Loucy (cell line): ENCODE results near the gene RBM19.

Experiments used
- EZH2phosphoT487 ChIP-seq: fragments of 200-600 bp; IDR thresholded peaks from 2 replicates; pipeline ENCODE4 v1.6.1; 2018; ENCODE audit warnings: antibody characterized with exemption, mild to moderate bottlenecking, moderate library complexity, borderline replicate concordance
- TF ChIP-seq, protein P1 (sequence below): fragments of 200-600 bp; sonication (generic); conservative IDR thresholded peaks from 2 replicates; pipeline ENCODE4 v1.5.1; 2014; ENCODE audit warnings: mild to moderate bottlenecking, antibody characterized with exemption, low read length

DNA sequence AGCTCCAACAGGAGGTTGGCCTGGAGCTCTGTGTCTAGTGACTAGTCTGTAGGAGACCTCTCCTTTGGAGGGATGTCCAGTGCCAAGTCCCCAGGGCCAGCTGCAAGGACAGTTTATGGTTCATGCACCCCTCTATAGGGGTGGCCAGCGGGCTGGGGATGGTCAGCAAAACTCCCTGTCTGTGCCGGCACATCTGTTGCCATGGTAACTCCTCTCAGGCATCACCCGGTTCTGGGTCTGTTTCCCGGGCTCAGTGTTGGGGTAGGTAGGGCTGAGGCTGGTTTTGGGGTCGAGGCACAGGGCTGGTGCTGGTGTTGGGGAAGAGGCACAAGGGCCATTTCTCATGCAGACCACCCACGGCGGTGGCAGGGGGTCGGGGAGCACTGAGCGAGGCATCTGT, 196.8 kb downstream of the RBM19 start:
- TF ChIP-seq, protein P1, sequence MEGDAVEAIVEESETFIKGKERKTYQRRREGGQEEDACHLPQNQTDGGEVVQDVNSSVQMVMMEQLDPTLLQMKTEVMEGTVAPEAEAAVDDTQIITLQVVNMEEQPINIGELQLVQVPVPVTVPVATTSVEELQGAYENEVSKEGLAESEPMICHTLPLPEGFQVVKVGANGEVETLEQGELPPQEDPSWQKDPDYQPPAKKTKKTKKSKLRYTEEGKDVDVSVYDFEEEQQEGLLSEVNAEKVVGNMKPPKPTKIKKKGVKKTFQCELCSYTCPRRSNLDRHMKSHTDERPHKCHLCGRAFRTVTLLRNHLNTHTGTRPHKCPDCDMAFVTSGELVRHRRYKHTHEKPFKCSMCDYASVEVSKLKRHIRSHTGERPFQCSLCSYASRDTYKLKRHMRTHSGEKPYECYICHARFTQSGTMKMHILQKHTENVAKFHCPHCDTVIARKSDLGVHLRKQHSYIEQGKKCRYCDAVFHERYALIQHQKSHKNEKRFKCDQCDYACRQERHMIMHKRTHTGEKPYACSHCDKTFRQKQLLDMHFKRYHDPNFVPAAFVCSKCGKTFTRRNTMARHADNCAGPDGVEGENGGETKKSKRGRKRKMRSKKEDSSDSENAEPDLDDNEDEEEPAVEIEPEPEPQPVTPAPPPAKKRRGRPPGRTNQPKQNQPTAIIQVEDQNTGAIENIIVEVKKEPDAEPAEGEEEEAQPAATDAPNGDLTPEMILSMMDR = no peak
- no peak for TF ChIP-seq EZH2phosphoT487
